ENCODE measurements around the gene ASPHD1.

GRCh38 chr16:29863669-29863984, 36.7 kb upstream of the ASPHD1 start:
- TF ChIP-seq CTCF (IDR thresholded peaks at IDR 0.05 in 8 of 11, conservative IDR thresholded peaks at IDR 0.05 in 3 of 11) (no peak), POLR2A (IDR thresholded peaks at IDR 0.05) (no peak), POLR2AphosphoS5 (IDR thresholded peaks at IDR 0.05) (no peak)

Measured in spleen (tissue), 7 donors.